ENCODE data around the gene FBLIM1.

FBLIM1 gene

DNA sequence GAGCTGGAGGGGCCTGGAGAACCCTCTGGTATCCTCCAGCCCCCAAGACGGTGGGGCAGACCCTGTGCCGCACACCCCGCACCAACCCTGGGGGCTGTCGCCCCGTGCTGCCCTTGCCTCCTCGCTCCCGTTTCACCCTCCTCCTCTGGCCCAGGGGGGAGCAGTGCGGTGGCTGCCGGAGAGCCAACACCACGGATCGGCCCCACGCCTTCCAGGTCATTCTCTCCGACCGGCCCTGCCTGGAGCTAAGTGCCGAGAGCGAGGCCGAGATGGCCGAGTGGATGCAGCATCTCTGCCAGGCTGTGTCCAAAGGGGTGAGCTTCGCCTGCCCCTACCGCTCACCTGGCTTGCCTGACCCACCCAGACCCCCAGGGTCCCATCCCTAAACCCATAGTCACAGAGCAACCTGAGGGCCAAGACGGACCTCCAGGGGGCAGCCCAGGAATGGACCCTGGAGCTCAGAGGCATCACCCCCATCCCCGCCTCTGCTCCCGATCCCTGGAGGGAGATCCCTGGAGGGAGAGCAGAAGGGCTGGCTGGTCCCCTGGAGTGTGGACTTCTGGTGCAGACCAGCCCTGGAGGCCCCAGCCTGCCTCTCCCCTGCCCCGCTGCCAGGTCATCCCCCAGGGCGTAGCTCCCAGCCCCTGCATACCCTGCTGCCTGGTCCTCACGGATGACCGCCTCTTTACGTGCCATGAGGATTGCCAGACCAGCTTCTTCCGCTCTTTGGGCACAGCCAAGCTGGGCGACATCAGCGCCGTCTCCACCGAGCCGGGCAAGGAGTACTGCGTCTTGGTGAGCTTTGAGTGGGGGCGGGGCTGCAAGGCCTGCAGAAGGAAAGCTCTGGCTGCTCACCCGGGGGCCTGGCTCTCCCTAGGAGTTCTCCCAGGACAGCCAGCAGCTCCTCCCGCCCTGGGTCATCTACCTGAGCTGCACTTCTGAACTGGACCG lies 26.6 kb upstream of the FBLIM1 start:
- no peak for DNase-seq

DNA sequence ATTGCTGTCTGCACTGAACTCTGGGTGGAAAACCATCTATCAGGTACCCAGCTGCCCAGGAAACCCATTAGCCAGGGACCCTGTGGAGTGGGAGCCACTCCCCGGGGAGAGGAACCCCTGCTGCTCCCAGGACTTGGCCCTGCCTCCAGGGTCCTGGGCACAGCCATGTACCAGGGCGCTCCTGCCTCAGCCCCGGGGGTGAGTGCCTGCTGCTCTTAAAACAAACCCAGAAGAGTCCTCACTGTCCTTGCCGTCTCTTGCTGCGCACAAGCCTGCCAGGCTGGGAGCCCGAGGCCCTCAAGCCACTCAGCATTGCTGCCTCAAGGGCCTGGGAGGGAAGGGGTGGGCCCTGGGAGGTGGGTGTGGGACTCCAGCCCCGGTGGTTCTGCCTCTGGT lies 25.9 kb upstream of the FBLIM1 start:
- no peak for DNase-seq

DNA sequence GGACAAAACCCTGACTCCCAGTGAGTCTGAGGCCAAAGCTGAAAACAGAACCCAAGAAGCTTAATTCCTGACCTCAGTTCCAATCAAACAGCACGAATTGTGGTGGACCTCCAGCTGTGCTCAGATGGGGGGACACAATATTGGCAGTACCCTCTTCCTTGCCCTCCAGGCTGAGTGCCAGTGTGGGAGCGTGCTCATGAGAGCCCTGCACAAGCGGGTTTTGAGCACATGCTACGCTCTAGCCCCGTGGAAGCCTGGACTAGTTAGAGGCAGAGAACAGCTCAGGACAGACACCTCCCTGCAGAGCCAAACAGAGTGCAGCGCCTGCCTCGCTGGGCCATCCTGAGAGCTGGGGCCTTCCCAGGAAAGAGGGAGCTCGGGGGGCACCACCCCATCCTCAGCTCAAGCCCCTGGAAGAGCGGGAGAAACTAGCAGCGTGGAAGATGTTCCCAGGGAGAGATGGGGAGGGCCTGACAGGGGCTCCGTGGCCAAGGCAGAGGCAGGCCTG lies 25.3 kb upstream of the FBLIM1 start:
- DNase-seq: no peak

DNA sequence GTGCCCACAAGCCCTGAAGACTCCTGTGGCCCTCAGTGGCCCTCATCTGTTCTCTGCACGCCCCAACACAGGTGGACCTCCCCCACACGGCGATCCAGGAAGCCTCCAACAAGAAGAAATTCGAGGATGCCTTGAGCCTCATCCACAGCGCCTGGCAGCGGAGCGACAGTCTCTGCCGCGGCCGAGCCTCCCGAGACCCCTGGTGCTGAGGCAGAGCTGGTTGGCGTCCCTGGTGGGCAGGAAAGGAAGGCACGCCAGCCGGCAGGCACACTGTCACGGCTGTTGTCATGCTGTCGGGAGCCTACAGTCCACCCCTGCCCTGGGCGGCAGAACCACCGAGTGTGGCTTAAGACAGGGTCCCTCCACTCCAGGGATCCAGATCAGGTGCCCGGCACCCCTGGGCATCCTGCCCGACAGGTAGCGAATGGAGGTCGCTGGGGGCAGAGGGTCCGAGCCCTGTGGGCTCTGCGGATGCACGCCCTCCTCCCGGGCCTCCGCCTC lies 24.8 kb upstream of the FBLIM1 start:
- no peak for DNase-seq

DNA sequence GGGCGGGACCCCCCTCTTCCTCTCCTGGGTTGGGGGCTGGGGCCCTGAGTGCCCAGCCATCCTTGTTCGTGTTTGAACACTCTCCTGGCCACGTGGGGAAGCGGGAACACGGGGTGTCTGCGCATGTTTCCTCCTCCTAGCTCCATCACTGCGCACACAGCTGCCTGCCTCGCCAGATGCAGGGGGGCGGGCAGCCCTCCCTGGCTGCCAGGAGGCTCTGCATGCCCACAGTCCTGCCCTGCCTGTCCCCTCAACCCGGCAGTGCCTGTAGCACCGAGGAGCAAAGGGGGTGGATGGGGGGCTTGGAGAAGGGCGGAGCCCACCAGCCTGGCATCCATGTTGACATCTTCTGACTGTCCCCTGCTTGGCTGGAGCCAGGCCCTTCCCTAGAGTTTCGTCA lies 24.3 kb upstream of the FBLIM1 start:
- no peak for DNase-seq

DNA sequence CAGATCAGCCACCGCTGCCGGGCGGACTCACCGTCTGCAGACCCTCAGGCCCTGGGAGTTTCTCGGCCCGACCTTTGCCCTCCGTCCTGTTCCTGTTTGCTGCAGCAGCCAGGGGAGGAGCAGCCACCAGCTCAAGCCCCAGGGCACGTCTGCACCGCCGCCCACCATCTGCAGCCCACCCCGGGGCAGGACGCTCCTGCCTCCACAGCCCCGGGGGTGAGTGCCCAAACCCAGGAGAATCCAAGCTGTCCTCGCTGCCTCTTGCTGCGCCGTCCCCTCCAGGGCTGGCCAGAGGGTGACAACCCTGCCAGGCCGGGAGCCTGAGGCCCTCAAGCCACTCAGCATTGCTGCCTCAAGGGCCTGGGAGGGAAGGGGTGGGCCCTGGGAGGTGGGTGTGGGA lies 23.7 kb upstream of the FBLIM1 start:
- no peak for DNase-seq

DNA sequence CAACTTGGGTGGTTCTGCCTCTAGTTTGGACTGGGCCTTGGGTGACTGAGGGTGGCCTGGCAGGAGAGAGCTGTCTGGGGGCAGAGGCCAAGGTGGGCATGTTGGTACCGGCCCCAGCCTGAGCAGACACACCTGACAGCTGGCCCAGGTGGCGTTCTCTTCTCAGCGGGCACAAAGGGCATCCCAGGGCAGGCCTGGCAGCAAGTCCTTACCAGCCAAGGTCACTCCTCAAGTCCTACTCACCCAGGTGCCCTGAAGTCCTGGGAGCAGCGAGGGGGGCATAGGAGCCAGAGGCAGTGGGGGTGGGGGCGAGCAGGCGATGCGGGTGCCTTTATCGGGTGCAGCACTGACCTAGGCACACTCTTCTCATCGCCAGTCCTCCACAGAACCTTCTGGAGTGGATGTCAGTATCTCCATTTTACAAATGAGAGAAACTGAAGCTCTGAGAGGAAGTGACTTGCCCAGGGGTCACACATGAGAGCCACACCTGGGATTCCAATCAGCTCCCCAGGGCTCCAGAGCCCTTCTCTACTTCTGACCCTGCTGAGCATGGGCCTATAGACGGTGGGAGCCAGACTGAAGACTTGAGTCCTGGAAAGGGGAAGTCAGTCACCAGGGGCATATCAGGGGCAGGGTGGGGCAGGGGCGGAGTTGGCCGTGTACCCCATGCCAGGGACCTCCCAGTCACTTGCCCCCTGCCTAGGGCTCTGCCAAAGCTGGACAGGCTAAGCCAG lies 23.1 kb upstream of the FBLIM1 start:
- DNase-seq: no peak

DNA sequence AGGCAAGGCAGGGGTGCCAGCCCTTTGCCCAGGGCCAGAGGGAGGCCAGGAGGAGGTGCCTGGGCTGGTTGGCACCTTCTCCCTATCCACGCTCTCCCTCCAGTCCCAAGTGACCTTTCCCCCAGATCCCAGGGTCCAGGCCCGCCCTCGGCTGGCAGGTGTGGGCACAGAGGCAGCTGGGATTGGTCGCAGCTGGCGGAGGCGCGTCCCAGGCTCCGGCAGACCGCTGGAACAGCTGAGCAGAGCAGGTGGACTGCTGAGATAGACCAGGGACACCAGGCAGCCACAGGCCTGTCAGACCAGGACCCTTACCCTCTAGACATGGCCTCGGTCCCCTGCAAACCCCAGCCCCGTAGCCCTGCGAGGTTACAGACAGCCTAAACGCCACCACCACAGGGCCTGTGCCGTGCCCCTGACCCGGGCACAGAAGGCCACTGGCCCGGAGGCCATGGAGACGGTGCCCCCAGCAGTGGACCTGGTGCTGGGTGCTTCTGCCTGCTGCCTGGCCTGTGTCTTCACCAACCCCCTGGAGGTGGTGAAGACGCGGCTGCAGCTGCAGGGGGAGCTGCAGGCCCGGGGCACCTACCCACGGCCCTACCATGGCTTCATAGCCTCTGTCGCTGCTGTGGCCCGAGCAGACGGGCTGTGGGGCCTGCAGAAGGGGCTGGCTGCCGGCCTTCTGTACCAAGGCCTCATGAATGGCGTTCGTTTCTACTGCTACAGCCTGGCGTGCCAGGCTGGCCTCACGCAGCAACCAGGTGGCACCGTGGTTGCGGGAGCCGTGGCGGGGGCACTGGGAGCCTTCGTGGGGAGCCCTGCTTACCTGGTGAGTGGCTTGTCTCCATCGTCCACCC lies 22.3 kb upstream of the FBLIM1 start, which contains the start of gene SLC25A34:
Gene SLC25A34, plus strand, starts transcription at position 221 of the 854 bp plus-strand sequence. Its CDS starts 228 bp downstream, at position 449.
- no peak for DNase-seq

DNA sequence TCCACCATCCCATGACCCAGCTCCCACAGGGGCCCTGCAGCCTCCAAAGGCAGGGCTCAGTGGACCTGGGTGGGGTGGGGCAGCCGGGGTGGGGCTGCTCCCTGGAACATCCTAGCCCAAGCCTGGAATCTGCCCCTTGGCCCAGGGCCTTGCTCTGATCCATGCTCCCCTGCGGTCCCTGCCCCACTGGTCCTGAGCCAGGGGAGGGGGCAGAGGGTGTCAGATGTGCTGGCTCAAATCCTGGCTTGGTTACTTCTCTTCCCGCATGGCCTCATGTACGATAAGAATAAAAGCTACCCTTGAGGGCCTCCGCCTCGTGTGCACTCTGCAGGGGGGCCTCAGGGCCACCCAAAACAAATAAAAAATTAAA lies 21.7 kb upstream of the FBLIM1 start:
- no peak for DNase-seq

DNA sequence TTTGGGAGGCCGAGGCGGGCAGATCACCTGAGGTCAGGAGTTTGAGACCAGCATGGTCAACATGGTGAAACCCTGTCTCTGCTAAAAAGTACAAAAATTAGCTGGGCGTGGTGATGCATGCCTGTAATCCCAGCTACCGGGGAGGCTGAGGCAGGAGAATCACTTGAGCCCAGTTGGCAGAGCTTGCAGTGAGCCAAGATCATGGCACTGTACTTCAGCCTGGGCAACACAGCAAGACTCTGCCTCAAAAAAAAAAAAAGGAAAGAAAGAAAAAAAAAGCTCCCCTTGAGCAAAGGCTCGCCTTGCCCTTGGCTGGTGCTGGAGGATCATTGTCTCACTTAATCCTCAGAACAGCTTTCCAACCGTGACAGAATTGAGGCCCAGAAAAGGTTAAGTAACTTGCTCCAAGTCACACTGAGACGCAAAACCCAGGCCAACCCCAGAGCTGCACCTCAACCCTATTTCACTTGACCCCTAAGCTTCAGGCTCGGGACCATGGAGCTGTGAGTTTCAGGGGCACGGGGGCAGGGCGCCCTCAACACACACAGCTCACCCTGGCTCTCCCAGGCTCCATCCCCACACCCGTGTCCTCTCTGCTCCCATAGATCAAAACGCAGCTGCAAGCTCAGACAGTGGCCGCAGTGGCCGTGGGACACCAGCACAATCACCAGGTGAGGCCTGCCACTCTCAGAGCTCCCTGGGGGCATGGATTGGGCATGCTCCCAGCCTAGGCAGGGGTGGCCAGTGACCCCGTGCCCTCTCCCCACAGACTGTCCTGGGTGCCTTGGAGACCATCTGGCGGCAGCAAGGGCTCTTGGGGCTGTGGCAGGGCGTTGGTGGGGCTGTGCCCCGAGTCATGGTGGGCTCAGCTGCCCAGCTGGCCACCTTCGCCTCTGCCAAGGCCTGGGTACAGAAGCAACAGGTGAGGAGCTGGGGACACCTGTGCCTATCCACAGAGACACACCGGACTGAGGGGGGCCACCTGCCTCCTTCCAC lies 21.0 kb upstream of the FBLIM1 start:
- no peak for DNase-seq

DNA sequence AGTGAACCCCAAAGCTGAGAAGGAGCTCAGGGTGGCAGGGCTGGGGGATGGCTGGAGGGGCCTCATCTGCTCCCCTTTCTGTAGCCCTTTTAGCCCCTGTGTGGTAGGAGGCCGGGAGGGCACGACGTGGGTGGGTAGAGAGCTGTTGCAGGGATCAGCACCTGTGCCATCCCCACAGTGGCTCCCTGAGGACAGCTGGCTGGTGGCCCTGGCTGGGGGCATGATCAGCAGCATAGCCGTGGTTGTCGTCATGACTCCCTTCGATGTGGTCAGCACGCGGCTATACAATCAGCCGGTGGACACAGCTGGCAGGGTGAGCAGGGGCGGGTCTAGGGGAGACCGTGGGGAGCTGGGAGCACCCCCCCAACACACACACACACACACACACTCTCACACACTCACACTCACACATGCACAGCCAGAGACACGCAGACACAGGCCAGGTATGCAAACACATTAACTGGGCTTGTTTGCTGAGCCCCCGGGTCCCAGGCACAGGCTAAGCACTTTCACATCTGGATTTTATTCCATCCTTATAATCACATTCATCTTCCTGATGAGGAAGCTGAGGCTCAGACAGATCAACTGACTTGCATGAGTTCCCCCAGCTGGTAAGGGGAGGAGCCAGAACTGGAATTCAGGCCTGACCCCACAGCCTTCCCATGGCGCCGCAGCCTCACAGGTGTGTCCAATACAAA lies 20.0 kb upstream of the FBLIM1 start:
- DNase-seq: no peak

DNA sequence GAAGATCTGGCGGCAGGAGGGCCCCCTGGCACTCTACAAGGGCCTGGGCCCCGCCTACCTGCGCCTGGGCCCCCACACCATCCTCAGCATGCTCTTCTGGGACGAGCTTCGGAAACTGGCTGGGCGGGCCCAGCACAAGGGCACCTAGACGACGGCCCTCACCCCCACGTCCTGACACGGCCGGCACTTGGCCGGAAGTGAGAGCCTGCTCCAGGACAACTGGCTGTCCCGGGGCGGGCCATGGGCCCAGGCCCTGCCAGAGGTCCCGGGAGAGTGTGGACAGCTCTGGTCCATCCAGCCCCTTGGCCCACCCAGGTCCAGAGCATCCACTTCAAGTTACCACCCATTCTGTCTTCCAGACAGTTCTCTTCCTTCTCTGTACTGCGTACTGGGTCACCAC lies 19.3 kb upstream of the FBLIM1 start:
- DNase-seq: no peak

DNA sequence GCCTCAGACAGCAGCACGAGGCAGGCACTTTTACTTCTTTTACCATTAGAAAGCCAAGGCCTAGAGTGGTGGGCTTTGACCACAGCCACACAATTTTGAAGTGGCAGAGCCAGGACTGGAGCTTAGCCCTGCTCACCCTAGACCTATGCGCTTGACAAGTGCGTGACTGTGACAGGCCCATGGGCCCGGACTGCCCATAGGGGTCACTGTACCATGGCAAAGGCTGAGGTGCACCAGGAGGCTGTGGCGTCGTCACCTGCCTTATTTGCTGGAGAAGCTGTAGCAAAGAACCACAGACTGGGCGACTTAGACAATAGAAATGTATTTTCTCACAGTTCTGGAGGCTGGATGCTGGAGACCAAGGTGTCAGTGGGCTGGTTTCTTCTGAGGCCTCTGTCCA lies 18.9 kb upstream of the FBLIM1 start:
- DNase-seq: no peak

DNA sequence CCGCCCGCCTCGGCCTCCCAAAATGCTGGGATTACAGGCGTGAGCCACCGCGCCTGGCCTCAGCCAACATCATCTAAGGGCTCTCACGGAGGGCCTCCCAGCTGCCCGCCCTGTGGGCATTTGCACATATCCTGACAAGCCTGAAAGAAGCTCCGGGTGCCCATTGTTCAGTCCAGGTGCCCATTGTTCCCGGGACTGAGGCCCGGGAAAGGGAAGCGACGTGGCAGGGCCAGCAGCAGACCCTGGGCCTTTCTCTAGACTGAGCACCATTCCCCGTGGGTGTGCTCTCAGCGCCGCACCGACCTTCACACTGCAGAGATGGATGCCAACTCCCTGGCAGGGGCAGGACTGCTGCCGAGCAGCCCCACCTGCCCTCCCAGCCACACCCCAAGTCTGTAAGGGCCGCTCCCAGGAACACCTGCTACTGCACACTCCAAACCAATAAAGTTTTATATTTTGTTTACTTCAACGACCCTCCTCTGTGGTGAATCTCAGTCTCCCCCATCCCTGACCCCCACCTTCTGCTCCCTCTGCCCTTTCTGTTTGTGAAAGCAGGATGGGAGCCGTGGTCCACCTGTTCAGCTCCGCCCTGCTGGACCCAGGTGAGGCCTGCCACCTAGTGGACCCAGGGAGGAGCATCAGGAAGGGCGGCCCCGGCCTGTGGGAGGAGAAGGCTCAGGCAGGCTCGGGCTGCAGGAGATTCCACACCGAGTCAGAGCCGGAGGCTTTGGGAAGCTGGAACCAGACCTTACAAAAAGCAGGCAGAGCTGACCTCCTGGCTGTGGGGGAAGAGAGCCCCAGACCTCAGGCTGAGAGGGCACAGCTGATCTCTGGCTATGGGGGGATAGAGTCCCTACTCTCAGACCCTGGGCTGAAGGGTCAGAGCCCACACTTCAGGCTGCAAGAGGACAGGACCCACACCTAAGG lies 17.4 kb upstream of the FBLIM1 start:
- peak; percentile 68 for DNase-seq

DNA sequence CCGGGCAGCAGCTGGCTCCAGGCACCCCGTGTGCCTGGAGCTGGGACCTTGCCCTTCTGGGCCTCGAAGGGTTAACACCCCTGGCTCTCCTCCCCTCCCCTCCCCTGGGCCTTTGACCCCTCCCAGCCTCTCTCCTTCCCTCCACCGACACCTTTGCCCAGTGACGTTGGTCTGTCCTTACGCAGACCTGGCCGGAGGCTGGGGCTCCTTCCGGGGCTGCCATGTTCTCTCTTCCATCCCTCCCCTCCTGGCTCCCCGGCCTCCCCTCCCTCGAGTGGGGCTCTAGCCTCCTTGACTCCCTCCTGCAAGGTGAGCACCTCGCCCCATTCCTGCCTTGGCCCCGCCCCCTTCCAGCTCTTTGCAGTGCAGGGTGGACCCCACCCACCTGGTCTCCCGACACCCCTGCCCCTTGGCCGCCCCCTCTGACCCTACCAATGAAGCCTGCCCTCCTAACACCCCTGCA lies 16.2 kb upstream of the FBLIM1 start, which contains the start of gene TMEM82:
Gene TMEM82, plus strand, starts transcription at position 161 of the 463 bp plus-strand sequence. Its CDS starts 61 bp downstream, at position 222.
- no peak for DNase-seq

DNA sequence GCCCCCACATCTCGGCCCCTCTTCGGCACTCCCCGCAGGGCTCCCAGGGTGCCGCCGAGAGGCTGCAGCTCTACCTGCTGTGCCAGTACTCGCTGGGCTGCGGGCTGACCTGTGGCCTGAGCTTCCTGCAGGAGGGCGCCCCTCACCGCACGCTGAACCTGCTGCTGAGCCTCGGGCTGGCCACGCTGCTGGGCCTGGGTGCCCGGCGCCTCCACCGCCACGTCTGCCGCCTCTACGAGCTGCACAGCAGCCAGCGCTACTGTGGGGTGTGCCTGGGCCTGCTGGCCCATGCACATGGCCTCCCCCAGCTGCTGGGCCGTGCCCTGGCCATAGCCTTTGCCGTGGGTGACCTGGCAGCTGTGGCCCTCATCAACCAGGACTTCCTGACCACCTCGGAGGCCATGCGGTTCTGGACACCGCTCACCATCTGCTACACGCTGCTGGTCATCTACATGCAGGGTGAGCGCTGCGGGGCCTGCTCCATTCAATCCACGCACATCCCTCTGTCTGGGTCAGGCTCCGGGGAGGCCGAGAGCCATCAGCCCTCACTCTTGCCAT lies 14.4 kb upstream of the FBLIM1 start:
- DNase-seq: no peak

DNA sequence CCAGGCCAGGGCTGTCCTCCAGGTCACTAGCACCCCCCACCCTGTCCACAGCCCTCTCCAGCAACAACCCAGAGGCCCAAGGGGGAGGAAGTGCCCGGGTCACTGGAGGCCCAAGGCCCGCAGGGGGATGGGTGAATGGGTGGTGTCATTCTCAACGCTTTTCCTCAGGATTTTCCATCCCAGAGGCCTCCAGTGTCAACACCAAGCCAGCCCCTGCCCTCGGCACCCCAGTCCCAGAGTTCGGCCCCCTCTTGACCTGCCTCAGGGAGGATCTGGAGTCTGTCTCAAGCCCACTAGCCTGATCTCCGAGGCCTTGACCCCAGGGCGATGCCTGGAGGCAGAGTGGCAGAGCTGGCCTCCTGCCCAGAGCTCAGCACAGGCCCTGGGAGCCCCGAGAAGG lies 11.2 kb upstream of the FBLIM1 start:
- DNase-seq: no peak

DNA sequence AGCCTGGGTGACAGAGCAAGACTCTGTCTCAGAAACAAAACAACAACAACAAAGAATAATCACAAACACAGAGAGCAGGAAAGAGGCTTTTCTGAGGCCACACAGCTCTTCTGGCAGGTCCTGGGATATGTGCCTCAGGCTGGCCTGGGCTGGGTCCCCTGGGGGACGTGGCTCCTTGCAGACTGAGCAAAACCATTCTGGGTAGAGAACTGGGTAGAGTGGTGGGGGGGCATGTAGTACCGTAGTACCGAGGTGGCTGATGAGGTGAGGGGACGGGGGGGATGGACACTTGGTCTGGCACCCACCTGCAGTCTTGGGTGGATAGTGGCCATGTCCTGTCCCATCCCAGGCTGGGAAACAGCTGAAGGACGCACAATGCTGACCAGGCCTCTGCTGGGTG lies 10.3 kb upstream of the FBLIM1 start:
- DNase-seq: no peak

Data from CD4-positive, alpha-beta T cell treated with Interleukin-21 for 1 hour (primary cell).